PC-3 (cell line): ENCODE results near the gene DZIP3.

ENCODE experiments used
- CTCF ChIP-seq: fragments of 300-600 bp; sonication (generic); conservative IDR thresholded peaks from 2 replicates; pipeline ENCODE4 v1.5.1; 2017; ENCODE audit warnings: antibody characterized with exemption, low read depth, mild to moderate bottlenecking, low read length
- EZH2 ChIP-seq: fragments of 300-600 bp; sonication (generic); IDR thresholded peaks from one replicate; pipeline ENCODE4 v1.6.1; 2017; ENCODE audit warnings: antibody characterized with exemption, mild to moderate bottlenecking, low read length; ENCODE audit not compliant: unreplicated experiment

- TF ChIP-seq CTCF (no peak), EZH2 (no peak)
These were observed 15.5 kb downstream of the DZIP3 start for GRCh38 chr3:108605028-108605427.
